ENCODE data around the gene REN. TPM values are rescaled to one million over a fixed set of nuclear protein-coding genes. Genes with fewer than 3 reads are reported as not detected.

REN gene
- total and polyA plus RNA-seq, 2 of the 13 experiments (the other 11 are each of a cell fraction or from before 2014, with no cell fraction given): not detected

DNA sequence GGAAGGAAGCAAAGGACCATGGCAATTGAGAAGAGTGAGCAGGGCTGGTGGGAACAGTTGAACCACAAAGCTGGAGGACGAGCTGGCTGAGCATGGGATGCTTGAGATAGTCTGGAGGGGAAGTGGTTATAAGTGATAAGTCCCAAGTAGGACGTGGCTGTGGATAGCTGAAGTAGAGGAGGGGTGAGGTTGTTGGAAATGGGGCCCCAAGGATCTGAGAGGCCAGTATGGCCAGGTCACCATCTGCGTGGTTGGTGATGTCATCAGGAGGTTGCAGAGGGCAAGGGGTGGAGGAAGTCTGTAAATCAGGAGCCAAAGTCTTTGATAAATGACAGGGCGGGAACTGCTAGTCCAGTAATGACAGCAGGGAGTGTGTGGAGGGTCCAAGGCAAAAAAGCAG, 11.0 kb upstream of the REN start:
- H3K9ac ChIP-seq (ENCODE audit: insufficient read depth, low read depth, low read length): no peak overlapping the region
- CTCF ChIA-PET (ENCODE audit: low intra/inter-chr PET ratio, low total read pairs): no interaction called here
- H3K4me1 ChIP-seq (ENCODE audit: insufficient read depth, low read length): peaks cover 36% of the 10 kb centered on the region
- no peaks in the 10 kb centered on the region for H3K36me3 ChIP-seq (replicated peaks in 1 of 2; ENCODE audit: control insufficient read depth in 1 of 2, insufficient read depth in 2 of 2, low read length in 2 of 2)
- no peak overlapping the region for H3K27ac ChIP-seq (ENCODE audit: extremely low read length, insufficient read depth, low read length)
- H3K9me3 ChIP-seq (ENCODE audit: low read length): no peaks in the 10 kb centered on the region
- DNase-seq (ENCODE audit: low spot score) (no peak), FAIRE-seq (no peak), ATAC-seq (no peak)
- no TSS peak for BruUV-seq (replicated peaks)
- H3K27me3 ChIP-seq (ENCODE audit: control insufficient read depth in 1 of 2, insufficient read depth in 2 of 2, low read length in 2 of 2): peaks cover 0 to 11% of the 10 kb centered on the region in 2 experiments; a peak in 1 of 5 replicates
- POLR2A ChIA-PET: no interaction called here
- intact Hi-C loops (cut with micrococcal nuclease; ENCODE audit: unreplicated experiment): no loop called here
- TF ChIP-seq TCF12 (IDR thresholded peaks at IDR 0.05): no peak
- TF ChIP-seq TCF12 (CRISPR knock-in tag; IDR thresholded peaks at IDR 0.05): no peak
- TF ChIP-seq CREB1 (IDR thresholded peaks at IDR 0.05): peak; percentile 69
- TF ChIP-seq CREB1 (CRISPR knock-in tag; IDR thresholded peaks at IDR 0.05): no peak
- peak; percentile 78 for TF ChIP-seq ATF7 (IDR thresholded peaks at IDR 0.05)
- TF ChIP-seq ATF7 (CRISPR knock-in tag; IDR thresholded peaks at IDR 0.05): no peak
- 16% methylated on average over 4 of the region's 4 CpGs for WGBS (ENCODE audit: low lambda C conversion rate)
- no peak overlapping the region for H2AFZ ChIP-seq (ENCODE audit: low read length)
- in situ Hi-C loops (cut with HindIII; ENCODE audit: extremely low pct_ligation_motif_present, low pct_unique_long_range_greater_than_20kb): no loop called here
- no peaks in the 10 kb centered on the region for H3K79me2 ChIP-seq (ENCODE audit: insufficient read depth, low read length)
- no peak overlapping the region for H3K4me3 ChIP-seq (replicated peaks in 1 of 3; ENCODE audit: insufficient read depth in 1 of 3, low read depth in 2 of 3, low read length in 3 of 3)
- no peaks in the 10 kb centered on the region for H4K20me1 ChIP-seq (ENCODE audit: insufficient read depth, low read length)
- H3K4me2 ChIP-seq (ENCODE audit: low read depth, low read length): no peak overlapping the region

DNA sequence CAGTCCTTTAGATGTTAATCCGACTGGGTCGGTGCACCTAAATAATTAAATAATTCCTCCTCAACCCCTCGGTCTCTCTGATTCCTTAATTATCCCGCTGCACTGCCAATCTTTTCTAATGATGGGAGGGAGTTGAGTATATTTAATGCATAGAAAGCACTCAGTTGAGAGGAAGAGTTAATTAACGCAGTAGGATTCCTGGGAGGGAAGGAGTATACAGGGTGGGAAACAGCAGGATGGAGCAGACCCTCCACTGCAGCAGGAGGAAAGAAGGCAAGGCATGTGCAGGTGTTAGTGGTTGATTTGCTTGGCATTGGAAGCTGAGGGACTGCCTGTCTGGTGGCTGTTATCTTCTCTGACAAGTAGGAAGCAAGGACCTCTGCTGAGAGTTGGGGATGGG, 9.9 kb upstream of the REN start:
- H3K4me2 ChIP-seq (ENCODE audit: low read depth, low read length): no peak overlapping the region
- no peak overlapping the region for H3K9ac ChIP-seq (ENCODE audit: insufficient read depth, low read depth, low read length)
- H3K27me3 ChIP-seq (ENCODE audit: control insufficient read depth in 1 of 2, insufficient read depth in 2 of 2, low read length in 2 of 2): peaks cover 0 to 11% of the 10 kb centered on the region in 2 experiments; a peak in 1 of 5 replicates
- no peak overlapping the region for H3K27ac ChIP-seq (ENCODE audit: extremely low read length, insufficient read depth, low read length)
- H4K20me1 ChIP-seq (ENCODE audit: insufficient read depth, low read length): no peaks in the 10 kb centered on the region
- POLR2A ChIA-PET: no interaction called here
- in situ Hi-C loops (cut with HindIII; ENCODE audit: extremely low pct_ligation_motif_present, low pct_unique_long_range_greater_than_20kb) (no loop called here), intact Hi-C loops (cut with micrococcal nuclease; ENCODE audit: unreplicated experiment) (no loop called here)
- no peak overlapping the region for H2AFZ ChIP-seq (ENCODE audit: low read length)
- BruUV-seq (replicated peaks): no TSS peak
- H3K4me3 ChIP-seq (replicated peaks in 1 of 3; ENCODE audit: insufficient read depth in 1 of 3, low read depth in 2 of 3, low read length in 3 of 3): no peak overlapping the region
- H3K36me3 ChIP-seq (replicated peaks in 1 of 2; ENCODE audit: control insufficient read depth in 1 of 2, insufficient read depth in 2 of 2, low read length in 2 of 2): no peaks in the 10 kb centered on the region
- DNase-seq (ENCODE audit: low spot score): no peak
- no peaks in the 10 kb centered on the region for H3K79me2 ChIP-seq (ENCODE audit: insufficient read depth, low read length)
- ATAC-seq: no peak
- TF ChIP-seq DPF2 (CRISPR knock-in tag; IDR thresholded peaks at IDR 0.05; ENCODE audit: borderline replicate concordance, low read depth): no peak
- TF ChIP-seq, protein P1, sequence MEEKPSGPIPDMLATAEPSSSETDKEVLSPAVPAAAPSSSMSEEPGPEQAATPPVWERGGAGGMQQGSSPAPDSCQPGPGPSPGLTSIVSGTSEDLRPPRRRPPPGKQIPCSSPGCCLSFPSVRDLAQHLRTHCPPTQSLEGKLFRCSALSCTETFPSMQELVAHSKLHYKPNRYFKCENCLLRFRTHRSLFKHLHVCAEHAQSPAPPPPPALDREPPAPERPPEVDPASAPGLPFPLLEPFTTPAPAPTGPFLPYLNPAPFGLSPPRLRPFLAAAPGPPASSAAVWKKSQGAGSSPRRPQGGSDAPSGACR (CRISPR knock-in tag; IDR thresholded peaks at IDR 0.05): no peak
- TF ChIP-seq, protein P2, sequence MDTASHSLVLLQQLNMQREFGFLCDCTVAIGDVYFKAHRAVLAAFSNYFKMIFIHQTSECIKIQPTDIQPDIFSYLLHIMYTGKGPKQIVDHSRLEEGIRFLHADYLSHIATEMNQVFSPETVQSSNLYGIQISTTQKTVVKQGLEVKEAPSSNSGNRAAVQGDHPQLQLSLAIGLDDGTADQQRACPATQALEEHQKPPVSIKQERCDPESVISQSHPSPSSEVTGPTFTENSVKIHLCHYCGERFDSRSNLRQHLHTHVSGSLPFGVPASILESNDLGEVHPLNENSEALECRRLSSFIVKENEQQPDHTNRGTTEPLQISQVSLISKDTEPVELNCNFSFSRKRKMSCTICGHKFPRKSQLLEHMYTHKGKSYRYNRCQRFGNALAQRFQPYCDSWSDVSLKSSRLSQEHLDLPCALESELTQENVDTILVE (CRISPR knock-in tag; IDR thresholded peaks at IDR 0.05): no peak
- CTCF ChIA-PET (ENCODE audit: low intra/inter-chr PET ratio, low total read pairs): no interaction called here
- peaks cover 44% of the 10 kb centered on the region for H3K4me1 ChIP-seq (ENCODE audit: insufficient read depth, low read length)
- 49% methylated on average over 5 of the region's 5 CpGs for WGBS (ENCODE audit: low lambda C conversion rate)
- H3K9me3 ChIP-seq (ENCODE audit: low read length): no peaks in the 10 kb centered on the region; the same call in 1 of the 2 replicates
- no peak for FAIRE-seq

Data from HepG2 (cell line).